Heart left ventricle (tissue), 13 donors: ENCODE results near the gene BNIP3.
A peak's percentile ranks its signal among the peaks of the same experiment; 100 is the strongest.

Experiments used
- POLR2A ChIP-seq, 2 donors: fragments of 450-650 bp; IDR thresholded peaks; one replicate each; pipeline ENCODE4 v1.6.1; 2017; ENCODE audit warnings: antibody characterized with exemption in 2 of 2, mild to moderate bottlenecking in 2 of 2, moderate library complexity in 2 of 2
- TF ChIP-seq, protein P1 (sequence below), 12 donors: fragments of 200-600 bp; sonication (generic) in 4 of 12; IDR thresholded peaks; one replicate each; pipeline versions ENCODE4 v1.5.0 to v1.8.0; 2018 to 2022; ENCODE audit warnings: antibody characterized with exemption in 12 of 12, mild to moderate bottlenecking in 5 of 12
- donor health status: ischemic (EF 13 %, LVEDD 7.1; RV severe dilation, severe dysfunction).
- donor health status: DM: no; HTN: yes; CAD: no.
- donor health status: DM: no; HTN: no; CAD: no.
- donor health status: ischemic (EF 25% LVEDD 6.9; RV normal size, moderate dysfunction).
- donor health status: ischemic (EF 25% LVEDD 5.7; RV mildly dilated, moderate dysfunction).
- donor health status: ischemic (EF 35%, LVEDD 5.7; RV mildly dilated, moderate dysfunction).
- donor health status: nonischemic (EF 11% LVEDD 7.7; RV severe dilation, severe dysfunction).
- donor health status: DM: yes; HTN: yes; CAD: no.
- donor health status: PGD.
- donor health status: ischemic (EF 29% LVEDD 5.4; RV normal size, mild dysfunction).
- donor health status: nonischemic (EF 23%, LVEDD 6.1; RV moderate dilation, normal function).

DNA sequence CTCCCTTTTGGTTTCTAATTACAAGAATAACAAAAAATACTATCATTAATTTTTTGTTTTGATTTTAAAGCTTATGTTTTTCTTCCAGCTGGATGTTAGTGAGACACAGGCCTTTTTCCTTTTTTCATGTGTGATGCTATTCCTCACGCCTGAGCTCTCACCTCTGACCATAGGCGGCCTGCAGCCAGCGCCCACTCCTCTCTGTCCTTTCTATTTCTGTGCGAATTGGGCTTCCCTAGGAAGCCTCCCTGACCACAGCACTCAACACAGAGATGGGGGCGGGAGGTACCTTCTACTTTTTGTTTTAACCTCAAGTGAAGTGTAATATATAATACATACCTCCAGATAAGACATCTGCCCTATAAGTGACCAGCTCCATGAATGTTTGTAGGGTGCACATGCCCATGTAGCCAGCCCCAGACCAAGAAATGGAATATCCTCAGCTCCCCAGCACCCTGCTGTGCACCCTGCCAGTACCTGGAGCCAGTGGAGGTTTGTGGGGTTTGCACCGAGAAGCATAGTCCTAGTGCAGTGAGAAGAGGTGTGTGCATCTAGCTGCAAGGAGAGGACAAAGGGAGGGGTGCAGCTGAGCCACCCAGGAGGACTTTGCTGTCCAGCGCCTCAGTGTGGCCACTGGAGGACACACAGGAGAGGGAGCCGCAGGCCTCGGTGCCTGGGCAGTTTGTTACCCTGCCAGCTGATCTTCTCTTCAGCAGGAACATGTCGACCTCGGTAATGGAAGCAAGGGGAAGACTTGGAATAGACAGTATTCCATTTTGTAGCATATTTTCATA lies 38.5 kb downstream of the BNIP3 start:
- TF ChIP-seq POLR2A (IDR thresholded peaks at IDR 0.05) = no peak
- TF ChIP-seq, protein P1, sequence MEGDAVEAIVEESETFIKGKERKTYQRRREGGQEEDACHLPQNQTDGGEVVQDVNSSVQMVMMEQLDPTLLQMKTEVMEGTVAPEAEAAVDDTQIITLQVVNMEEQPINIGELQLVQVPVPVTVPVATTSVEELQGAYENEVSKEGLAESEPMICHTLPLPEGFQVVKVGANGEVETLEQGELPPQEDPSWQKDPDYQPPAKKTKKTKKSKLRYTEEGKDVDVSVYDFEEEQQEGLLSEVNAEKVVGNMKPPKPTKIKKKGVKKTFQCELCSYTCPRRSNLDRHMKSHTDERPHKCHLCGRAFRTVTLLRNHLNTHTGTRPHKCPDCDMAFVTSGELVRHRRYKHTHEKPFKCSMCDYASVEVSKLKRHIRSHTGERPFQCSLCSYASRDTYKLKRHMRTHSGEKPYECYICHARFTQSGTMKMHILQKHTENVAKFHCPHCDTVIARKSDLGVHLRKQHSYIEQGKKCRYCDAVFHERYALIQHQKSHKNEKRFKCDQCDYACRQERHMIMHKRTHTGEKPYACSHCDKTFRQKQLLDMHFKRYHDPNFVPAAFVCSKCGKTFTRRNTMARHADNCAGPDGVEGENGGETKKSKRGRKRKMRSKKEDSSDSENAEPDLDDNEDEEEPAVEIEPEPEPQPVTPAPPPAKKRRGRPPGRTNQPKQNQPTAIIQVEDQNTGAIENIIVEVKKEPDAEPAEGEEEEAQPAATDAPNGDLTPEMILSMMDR (IDR thresholded peaks at IDR 0.05) = peak; percentile 17 to 54 (median 34)
